GM13977 (cell line): ENCODE data around the gene SKIDA1.

Experiments used
- DNase-seq: peaks from one replicate; pipeline ENCODE4 v3.0.0; 2012; ENCODE audit warnings: low spot score
- in situ Hi-C: fragments of 300-500 bp; cut with MboI; formaldehyde crosslinking; loops from one replicate; pipeline ENCODE4 v1.12.0; 2022; ENCODE audit warnings: low sequenced_read_pairs, low pct_unique_long_range_greater_than_20kb, mixed read lengths, inconsistent platforms; ENCODE audit not compliant: unreplicated experiment
- TF ChIP-seq, protein P1 (sequence below): IDR thresholded peaks from 2 replicates; pipeline ENCODE4 v1.5.1; 2012; ENCODE audit warnings: mild to moderate bottlenecking, control low read depth; ENCODE audit not compliant: insufficient read depth; ENCODE audit errors: extremely low read depth, missing control alignments

SKIDA1 gene

GRCh38 chr10:21511095-21511570, 14.3 kb downstream of the SKIDA1 start:
- TF ChIP-seq, protein P1, sequence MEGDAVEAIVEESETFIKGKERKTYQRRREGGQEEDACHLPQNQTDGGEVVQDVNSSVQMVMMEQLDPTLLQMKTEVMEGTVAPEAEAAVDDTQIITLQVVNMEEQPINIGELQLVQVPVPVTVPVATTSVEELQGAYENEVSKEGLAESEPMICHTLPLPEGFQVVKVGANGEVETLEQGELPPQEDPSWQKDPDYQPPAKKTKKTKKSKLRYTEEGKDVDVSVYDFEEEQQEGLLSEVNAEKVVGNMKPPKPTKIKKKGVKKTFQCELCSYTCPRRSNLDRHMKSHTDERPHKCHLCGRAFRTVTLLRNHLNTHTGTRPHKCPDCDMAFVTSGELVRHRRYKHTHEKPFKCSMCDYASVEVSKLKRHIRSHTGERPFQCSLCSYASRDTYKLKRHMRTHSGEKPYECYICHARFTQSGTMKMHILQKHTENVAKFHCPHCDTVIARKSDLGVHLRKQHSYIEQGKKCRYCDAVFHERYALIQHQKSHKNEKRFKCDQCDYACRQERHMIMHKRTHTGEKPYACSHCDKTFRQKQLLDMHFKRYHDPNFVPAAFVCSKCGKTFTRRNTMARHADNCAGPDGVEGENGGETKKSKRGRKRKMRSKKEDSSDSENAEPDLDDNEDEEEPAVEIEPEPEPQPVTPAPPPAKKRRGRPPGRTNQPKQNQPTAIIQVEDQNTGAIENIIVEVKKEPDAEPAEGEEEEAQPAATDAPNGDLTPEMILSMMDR, result no peak
- in situ Hi-C loops, result no loop called here
- DNase-seq, result no peak

DNA sequence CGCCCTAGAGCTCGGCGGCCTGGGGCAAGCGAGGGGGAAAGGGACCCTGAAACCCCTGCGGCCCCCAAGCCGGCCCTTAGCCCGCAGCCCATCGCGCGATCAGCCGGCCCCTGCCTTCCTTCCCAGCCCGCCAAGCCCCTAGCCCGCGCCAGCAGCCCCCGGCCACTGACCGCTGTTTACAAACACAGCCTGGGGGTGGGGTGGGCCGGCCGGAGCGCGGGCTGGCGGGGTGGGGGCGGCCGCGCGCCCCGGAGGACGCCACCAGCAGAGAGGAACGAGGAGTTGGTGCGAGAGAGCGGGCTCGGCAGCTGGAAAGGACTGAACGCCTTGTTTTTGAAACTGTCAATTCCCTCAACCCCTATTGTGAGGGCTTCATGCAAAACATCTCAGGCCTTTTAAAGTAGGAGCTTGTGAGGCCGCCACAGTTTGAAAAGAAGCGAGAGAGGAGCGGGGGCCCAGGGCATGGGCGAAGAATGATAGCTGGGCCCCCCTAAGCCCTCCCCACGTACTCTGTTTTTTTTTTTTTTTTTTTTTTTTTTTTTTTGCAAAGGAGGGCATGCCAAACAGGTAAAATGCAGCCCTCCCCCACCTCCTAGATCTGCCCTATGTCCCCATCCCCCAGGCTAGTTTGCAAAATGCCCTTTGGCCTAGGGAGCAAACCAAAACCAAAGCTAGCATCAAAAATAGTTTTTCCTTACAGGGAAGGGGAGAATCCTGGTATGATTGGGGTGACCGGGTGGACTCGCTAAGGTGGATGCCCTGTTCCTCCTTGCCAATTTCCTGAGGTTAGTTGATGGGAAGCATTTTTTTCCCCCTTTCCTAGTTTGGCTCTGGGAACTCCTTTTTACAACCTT, 15.0 kb downstream of the SKIDA1 start:
- TF ChIP-seq, protein P1, result no peak
- in situ Hi-C loops, result no loop called here
- DNase-seq, result peak; percentile 59

DNA sequence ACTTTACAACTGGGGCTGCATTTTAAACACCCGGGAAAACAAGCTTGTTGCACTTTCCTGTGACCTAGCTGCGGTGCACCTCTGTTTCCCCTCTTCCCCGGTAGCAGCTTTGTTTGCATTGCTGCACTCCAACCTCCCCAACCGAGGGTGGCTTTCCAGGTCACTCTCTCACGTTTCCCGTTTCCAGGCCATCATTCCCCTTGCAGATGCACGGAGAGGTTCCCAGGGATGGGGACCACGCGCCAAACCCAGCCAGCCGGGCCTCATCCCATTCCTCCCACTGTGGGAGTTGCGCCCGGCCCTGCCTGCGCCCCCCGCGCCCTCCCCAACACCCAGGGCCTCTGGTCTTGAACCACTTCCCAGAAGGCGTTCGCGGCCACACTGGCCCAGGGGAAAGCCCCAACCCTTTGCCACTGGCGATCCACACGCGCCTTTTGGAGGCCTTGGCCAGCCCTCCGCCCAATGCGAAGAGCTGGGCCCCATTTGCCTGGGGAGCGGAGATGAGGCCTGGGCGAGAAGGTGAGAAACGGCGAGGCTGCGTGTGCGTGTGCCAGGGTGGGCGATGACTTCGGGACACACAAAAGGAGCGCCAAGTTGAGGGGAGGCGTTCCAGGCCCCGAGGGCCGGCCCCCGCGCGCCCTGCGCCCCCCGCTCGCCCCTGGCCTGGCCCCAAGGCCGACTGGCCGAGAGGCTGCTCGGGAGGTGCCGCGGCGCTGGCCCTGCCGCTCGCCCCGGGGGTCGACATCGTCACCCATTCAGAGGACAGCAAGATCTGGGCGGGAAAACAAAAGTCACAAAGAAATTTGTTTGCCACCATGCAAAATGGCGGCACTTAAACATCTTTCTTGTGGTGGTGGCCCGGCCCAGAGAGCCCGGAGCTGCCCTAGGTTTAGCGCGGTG, 15.9 kb downstream of the SKIDA1 start:
- TF ChIP-seq, protein P1, result no peak
- no peak for DNase-seq
- in situ Hi-C loops, result no loop called here

DNA sequence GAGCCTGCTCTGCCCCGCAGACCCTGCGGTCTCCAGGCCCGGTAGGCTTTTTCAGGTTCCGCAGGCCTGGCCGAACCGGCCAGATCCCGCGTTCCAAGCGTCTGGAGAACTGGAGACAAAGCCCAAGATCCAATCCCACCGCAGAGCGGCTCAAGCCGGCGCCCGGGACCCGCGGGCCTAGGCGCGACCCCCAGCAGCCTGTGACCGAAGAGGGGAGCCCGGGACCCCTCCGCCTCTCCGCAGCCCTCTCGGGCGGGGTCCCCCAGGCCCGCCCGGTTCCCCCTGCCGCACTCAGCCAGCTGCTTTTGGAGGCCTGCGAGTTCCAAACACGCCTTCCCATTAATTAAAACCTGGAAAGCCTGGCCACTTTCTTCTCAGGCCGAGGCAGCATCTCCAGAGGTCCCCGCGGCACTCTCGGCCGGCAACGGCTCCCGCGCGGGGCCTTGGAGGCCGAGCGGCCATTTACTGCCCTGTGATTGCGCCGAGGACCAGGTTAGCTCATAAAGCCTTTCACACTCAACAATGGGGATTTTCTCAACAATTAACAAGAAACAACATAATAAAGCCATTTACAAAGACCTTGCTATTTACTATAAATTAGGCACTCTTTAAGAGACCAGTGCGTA, 16.7 kb downstream of the SKIDA1 start:
- TF ChIP-seq, protein P1, result no peak
- in situ Hi-C loops, result no loop called here
- DNase-seq, result no peak

GRCh38 chr10:21507150-21507549, 18.3 kb downstream of the SKIDA1 start:
- in situ Hi-C loops, result no loop called here
- no peak for DNase-seq
- TF ChIP-seq, protein P1, result no peak

DNA sequence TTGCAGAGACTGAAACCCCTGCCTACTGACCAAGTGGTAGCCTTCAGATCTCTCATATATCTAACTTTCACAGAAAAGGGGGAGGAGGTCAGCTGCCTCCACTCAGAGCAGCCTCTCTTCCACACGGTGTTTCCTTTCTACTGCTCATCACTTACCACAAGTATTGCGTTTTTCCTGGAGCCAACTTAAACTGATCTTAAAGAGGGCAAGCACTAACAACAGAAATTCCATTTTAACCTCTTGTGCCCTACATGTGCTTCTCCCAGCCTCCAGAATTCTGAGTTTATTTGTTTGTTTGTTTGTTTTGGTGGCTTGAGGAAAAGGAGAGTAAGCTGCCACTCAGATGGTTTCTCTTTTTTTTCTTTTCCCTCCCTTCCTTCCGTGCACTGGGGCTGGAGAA, 19.1 kb downstream of the SKIDA1 start:
- TF ChIP-seq, protein P1, result no peak
- in situ Hi-C loops, result no loop called here
- DNase-seq, result no peak
